SK-N-SH treated with all-trans-retinoic acid at 6 μM for 48 hours (cell line): ENCODE data around the gene PRDM5.

ENCODE experiments used
- ARNTL ChIP-seq: fragments of 450-650 bp; formaldehyde crosslinking; IDR thresholded peaks from 2 replicates; pipeline ENCODE4 v1.5.0; 2020; ENCODE audit warnings: low read depth, mild to moderate bottlenecking, moderate library complexity, borderline replicate concordance
- BACH2 ChIP-seq: fragments of 250-450 bp; sonication (Bioruptor Pico); IDR thresholded peaks from 2 replicates; pipeline ENCODE4 v1.9.0; 2021; ENCODE audit warnings: mild to moderate bottlenecking, borderline replicate concordance
- CSDC2 ChIP-seq: fragments of 250-450 bp; sonication (Bioruptor Pico); IDR thresholded peaks from 2 replicates; pipeline ENCODE4 v1.5.0; 2020; ENCODE audit warnings: mild to moderate bottlenecking, moderate library complexity
- PATZ1 ChIP-seq: fragments of 250-450 bp; sonication (Bioruptor Pico); IDR thresholded peaks from 2 replicates; pipeline ENCODE4 v1.8.0; 2020; ENCODE audit warnings: mild to moderate bottlenecking, moderate library complexity, borderline replicate concordance
- TCF4 ChIP-seq: fragments of 250-450 bp; sonication (Bioruptor Pico); IDR thresholded peaks from 2 replicates; pipeline ENCODE4 v1.8.0; 2021; ENCODE audit warnings: mild to moderate bottlenecking, moderate library complexity, borderline replicate concordance
- ZNF8 ChIP-seq: fragments of 450-650 bp; formaldehyde crosslinking; IDR thresholded peaks from 2 replicates; pipeline ENCODE4 v1.5.0; 2020; ENCODE audit warnings: mild to moderate bottlenecking, moderate library complexity

- TF ChIP-seq BACH2 (CRISPR knock-in tag) (no peak), ZNF8 (CRISPR knock-in tag) (no peak), ARNTL (CRISPR knock-in tag) (no peak), CSDC2 (CRISPR knock-in tag) (no peak), TCF4 (no peak), PATZ1 (CRISPR knock-in tag) (no peak)
Measured at GRCh38 chr4:120901731-120902130, 20.8 kb downstream of the PRDM5 start.
